PFSK-1 (cell line): ENCODE results near the gene ZNF296.

Source experiments
- FOXP2 ChIP-seq: optimal IDR thresholded peaks from 2 replicates; pipeline ENCODE3; 2011; ENCODE audit warnings: borderline replicate concordance, control low read depth, inconsistent platforms; ENCODE audit not compliant: insufficient read depth; ENCODE audit errors: extremely low read length, extremely low read depth
- POLR2AphosphoS5 ChIP-seq: IDR thresholded peaks from 2 replicates; pipeline ENCODE4 v1.6.1; 2012; ENCODE audit warnings: low read depth, mild to moderate bottlenecking, control low read depth, low read length, moderate library complexity
- REST ChIP-seq, 2 experiments: IDR thresholded peaks; 2 replicates each; pipeline versions ENCODE4 v1.6.1 to v1.8.0; 2011 to 2012; ENCODE audit warnings: low read depth in 2 of 2, low read length in 2 of 2, control low read depth in 1 of 2, inconsistent platforms in 1 of 2, mild to moderate bottlenecking in 1 of 2, moderate library complexity in 1 of 2; ENCODE audit not compliant: insufficient read depth in 1 of 2
- SIN3A ChIP-seq: IDR thresholded peaks from 2 replicates; pipeline ENCODE4 v1.6.1; 2012; ENCODE audit warnings: mild to moderate bottlenecking, low read length, moderate library complexity, borderline replicate concordance; ENCODE audit not compliant: insufficient read depth
- TAF1 ChIP-seq: IDR thresholded peaks from 2 replicates; pipeline ENCODE4 v1.6.1; 2012; ENCODE audit warnings: low read length, control low read depth, borderline replicate concordance; ENCODE audit not compliant: insufficient read depth

Gene ZNF296

DNA sequence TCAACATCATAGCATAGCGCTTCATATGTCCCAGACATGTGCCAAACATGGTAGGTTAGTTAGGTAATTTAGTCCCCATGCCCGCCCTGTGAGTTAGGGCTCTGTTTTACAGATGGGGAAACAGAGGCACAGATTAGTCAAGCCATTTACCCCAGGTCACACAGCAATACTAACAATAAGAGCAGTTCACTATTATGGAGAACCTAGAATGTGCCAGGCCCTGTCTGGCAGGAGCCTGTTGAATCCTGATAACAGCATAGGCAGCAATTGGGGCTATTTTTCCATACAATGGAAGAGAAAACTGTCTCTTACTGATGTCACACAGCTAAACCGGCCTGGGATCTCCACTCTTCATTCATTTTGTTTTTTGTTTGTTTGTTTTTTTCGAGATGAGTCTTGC lies 10.2 kb upstream of the ZNF296 start:
- TF ChIP-seq FOXP2 (no peak), TAF1 (no peak), SIN3A (no peak), REST (IDR thresholded peaks at IDR 0.05; ENCODE audit: insufficient read depth in 1 of 2, low read depth in 2 of 2, low read length in 2 of 2) (no peak), POLR2AphosphoS5 (no peak)

DNA sequence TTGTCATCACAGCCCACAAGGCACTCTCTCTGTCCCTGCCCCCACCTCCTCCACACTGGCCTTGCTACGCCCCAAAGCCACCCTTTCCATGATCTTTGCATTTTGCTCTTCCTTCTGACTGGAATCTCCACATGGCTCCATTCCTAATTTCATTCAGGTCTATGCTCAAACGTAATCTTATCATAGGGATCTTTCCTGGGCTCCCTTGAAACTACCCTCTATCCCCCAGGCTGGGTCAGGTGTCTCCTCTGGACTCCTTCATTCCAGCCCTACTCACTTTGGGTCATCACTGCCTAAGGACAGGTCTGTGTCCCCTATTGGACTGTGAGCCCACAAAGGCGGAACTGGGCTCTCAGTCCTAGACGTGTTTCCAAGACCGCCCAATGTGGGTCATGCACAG lies 5.9 kb upstream of the ZNF296 start:
- TF ChIP-seq FOXP2 (no peak), REST (IDR thresholded peaks at IDR 0.05; ENCODE audit: insufficient read depth in 1 of 2, low read depth in 2 of 2, low read length in 2 of 2) (no peak), POLR2AphosphoS5 (no peak), SIN3A (no peak)

GRCh38 chr19:45079911-45080370 lies 3.7 kb upstream of the ZNF296 start:
- no peak for TF ChIP-seq SIN3A
- no peak for TF ChIP-seq REST (IDR thresholded peaks at IDR 0.05; ENCODE audit: insufficient read depth in 1 of 2, low read depth in 2 of 2, low read length in 2 of 2)
- no peak for TF ChIP-seq FOXP2
- TF ChIP-seq POLR2AphosphoS5, result no peak
- no peak for TF ChIP-seq TAF1

DNA sequence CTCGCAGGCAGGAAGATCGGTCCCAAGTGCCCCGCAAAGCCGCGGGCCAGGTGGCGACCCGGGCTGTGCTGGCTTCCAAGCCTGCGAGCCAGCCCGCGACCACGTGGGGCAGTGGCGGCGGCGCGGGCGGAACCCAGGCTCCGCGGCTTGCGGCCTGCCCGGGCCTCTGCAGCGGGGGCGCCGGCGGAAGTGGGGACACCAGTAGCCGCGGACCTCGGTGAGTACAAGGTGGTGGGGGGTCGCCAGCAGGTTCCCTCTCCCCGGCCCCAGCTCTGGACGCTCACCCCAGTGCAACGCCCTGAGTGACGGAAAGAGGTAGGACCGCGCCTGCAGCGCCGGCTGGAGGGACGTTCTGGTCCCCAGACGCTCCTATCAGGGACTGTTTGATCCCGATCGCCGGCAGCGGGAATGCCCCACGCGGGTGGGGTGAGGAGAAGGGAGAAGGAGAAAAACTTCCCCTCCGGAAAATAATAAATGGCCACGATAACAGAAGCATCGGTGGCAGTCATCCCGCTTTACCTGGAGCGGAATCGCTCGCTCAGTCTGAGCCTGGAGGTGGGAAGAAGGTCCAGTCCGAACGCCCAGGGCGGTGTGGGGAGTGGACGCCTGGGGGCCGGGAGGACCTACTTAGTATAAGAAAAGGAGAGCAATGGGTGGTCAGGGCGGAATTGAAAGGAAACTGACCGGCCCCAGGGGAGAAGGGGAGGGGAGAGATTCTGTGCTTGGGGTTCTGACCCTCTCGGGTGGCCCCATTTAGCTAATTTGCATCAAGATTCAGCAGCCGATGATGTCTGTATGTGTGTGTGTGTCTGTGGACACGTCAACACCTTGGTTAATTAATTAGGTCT lies 3.0 kb upstream of the ZNF296 start, which contains the start of gene GEMIN7:
Gene GEMIN7, plus strand, starts transcription at position 198 of the 848 bp plus-strand sequence. CDS start 10,855 bp downstream, outside the sequence.
- TF ChIP-seq SIN3A (no peak), POLR2AphosphoS5 (peak; percentile 75), TAF1 (peak; percentile 96), FOXP2 (peak; percentile 79), REST (IDR thresholded peaks at IDR 0.05; ENCODE audit: insufficient read depth in 1 of 2, low read depth in 2 of 2, low read length in 2 of 2) (peak in 1 of 2 experiments; percentile 72; a peak in 2 of 4 replicates)
